ENCODE data around the gene UGT3A1. TPM values are rescaled to one million over a fixed set of nuclear protein-coding genes. Genes with fewer than 3 reads are reported as not detected.
"Not testable (repeated sequence)": the region's sequence is repeated elsewhere in the genome, so short reads cannot be mapped to it uniquely, and the experiment has no call there.

The UGT3A1 gene
- total RNA-seq, 1 experiment from 2014 or later = 1.9 TPM

- DNase-seq = peak in 1 of 2 experiments; percentile 22
- Histone ChIP-seq H3K4me3 (no peak overlapping the region), H3K27me3 (no peaks in the 10 kb centered on the region), H3K27ac (no peak overlapping the region), H3K36me3 (no peaks in the 10 kb centered on the region), H3K9me3 (replicated peaks) (peaks cover 10% of the 10 kb centered on the region; the same call in 1 of the 2 replicates), H3K4me1 (peaks cover under 1% of the 10 kb centered on the region)
These were observed 25.8 kb upstream of the UGT3A1 start for GRCh38 chr5:36017004-36017403.

GRCh38 chr5:36013182-36013581 lies 22.0 kb upstream of the UGT3A1 start:
- H3K4me1 ChIP-seq = no peaks in the 10 kb centered on the region

GRCh38 chr5:36009698-36010097 lies 18.5 kb upstream of the UGT3A1 start:
- Histone ChIP-seq H3K9me3 (replicated peaks) (peaks cover 3% of the 10 kb centered on the region; the same call in 1 of the 2 replicates), H3K27ac (no peak overlapping the region), H3K4me3 (no peak overlapping the region), H3K4me1 (no peaks in the 10 kb centered on the region), H3K27me3 (no peaks in the 10 kb centered on the region), H3K36me3 (no peaks in the 10 kb centered on the region)
- no peak for DNase-seq

More at GRCh38 chr5:36013182-36013581, 22.0 kb upstream of the UGT3A1 start:
- DNase-seq = no peak
- Histone ChIP-seq H3K27ac (no peak overlapping the region), H3K27me3 (no peaks in the 10 kb centered on the region), H3K9me3 (replicated peaks) (peaks cover 3% of the 10 kb centered on the region; the same call in 1 of the 2 replicates), H3K36me3 (no peaks in the 10 kb centered on the region), H3K4me3 (no peak overlapping the region)

GRCh38 chr5:36007366-36007765 lies 16.2 kb upstream of the UGT3A1 start:
- Histone ChIP-seq H3K9me3 (replicated peaks) (peaks cover 3% of the 10 kb centered on the region; the same call in 1 of the 2 replicates), H3K36me3 (no peaks in the 10 kb centered on the region), H3K27me3 (no peaks in the 10 kb centered on the region), H3K4me1 (no peaks in the 10 kb centered on the region), H3K27ac (no peak overlapping the region), H3K4me3 (no peak overlapping the region)
- no peak for DNase-seq

- Histone ChIP-seq H3K27ac (no peak overlapping the region), H3K27me3 (no peaks in the 10 kb centered on the region), H3K4me1 (no peaks in the 10 kb centered on the region), H3K4me3 (no peak overlapping the region), H3K36me3 (no peaks in the 10 kb centered on the region), H3K9me3 (replicated peaks) (0 out of 2 replicates have a peak, but pooled peaks cover 3% of the 10 kb centered on the region)
- DNase-seq = no peak
These were observed 15.0 kb upstream of the UGT3A1 start for GRCh38 chr5:36006163-36006562.

- H3K36me3 ChIP-seq = no peaks in the 10 kb centered on the region
- H3K27ac ChIP-seq = no peak overlapping the region
- no peak overlapping the region for H3K4me3 ChIP-seq
- no peaks in the 10 kb centered on the region for H3K27me3 ChIP-seq
- no peak for DNase-seq
- H3K9me3 ChIP-seq (replicated peaks) = no peaks in the 10 kb centered on the region
- no peaks in the 10 kb centered on the region for H3K4me1 ChIP-seq
These were observed 9.8 kb upstream of the UGT3A1 start for GRCh38 chr5:36001032-36001431.

- H3K36me3 ChIP-seq = no peaks in the 10 kb centered on the region
- H3K9me3 ChIP-seq (replicated peaks) = no peaks in the 10 kb centered on the region
- H3K27ac ChIP-seq = no peak overlapping the region
- no peak for DNase-seq
- no peak overlapping the region for H3K4me3 ChIP-seq
- no peaks in the 10 kb centered on the region for H3K27me3 ChIP-seq
- no peaks in the 10 kb centered on the region for H3K4me1 ChIP-seq
These were observed 8.4 kb upstream of the UGT3A1 start for GRCh38 chr5:35999547-35999946.

- Histone ChIP-seq H3K9me3 (replicated peaks) (no peaks in the 10 kb centered on the region), H3K27me3 (no peaks in the 10 kb centered on the region), H3K4me3 (no peak overlapping the region), H3K4me1 (peaks cover 8% of the 10 kb centered on the region; the same call in 1 of the 2 replicates), H3K27ac (no peak overlapping the region), H3K36me3 (no peaks in the 10 kb centered on the region)
- DNase-seq = no peak
These were observed 4.9 kb upstream of the UGT3A1 start for GRCh38 chr5:35996076-35996475.

- Histone ChIP-seq H3K27me3 (no peaks in the 10 kb centered on the region), H3K9me3 (replicated peaks) (0 out of 2 replicates have a peak, but pooled peaks cover 4% of the 10 kb centered on the region), H3K36me3 (no peaks in the 10 kb centered on the region), H3K4me3 (peak overlapping the region; percentile 34), H3K27ac (no peak overlapping the region), H3K4me1 (peaks cover 8% of the 10 kb centered on the region; the same call in 1 of the 2 replicates)
- peak in 1 of 2 experiments; percentile 4 for DNase-seq
These were observed 670 bp downstream of the UGT3A1 start for GRCh38 chr5:35990520-35990919.

- H3K9me3 ChIP-seq (replicated peaks) = 0 out of 2 replicates have a peak, but pooled peaks cover 4% of the 10 kb centered on the region
- no peaks in the 10 kb centered on the region for H3K27me3 ChIP-seq
- H3K4me3 ChIP-seq = no peak overlapping the region
- H3K27ac ChIP-seq = no peak overlapping the region
- peaks cover 8% of the 10 kb centered on the region; the same call in 1 of the 2 replicates for H3K4me1 ChIP-seq
- no peak for DNase-seq
- H3K36me3 ChIP-seq = no peaks in the 10 kb centered on the region
These were observed 2.7 kb downstream of the UGT3A1 start for GRCh38 chr5:35988529-35988928.

GRCh38 chr5:35987776-35988175 lies 3.4 kb downstream of the UGT3A1 start:
- H3K4me1 ChIP-seq = peaks cover 8% of the 10 kb centered on the region; the same call in 1 of the 2 replicates
- H3K27me3 ChIP-seq = no peaks in the 10 kb centered on the region
- H3K27ac ChIP-seq = no peak overlapping the region
- H3K4me3 ChIP-seq = no peak overlapping the region
- no peak for DNase-seq
- H3K9me3 ChIP-seq (replicated peaks) = 0 out of 2 replicates have a peak, but pooled peaks cover 4% of the 10 kb centered on the region
- no peaks in the 10 kb centered on the region for H3K36me3 ChIP-seq

GRCh38 chr5:35979715-35980114 lies 11.5 kb downstream of the UGT3A1 start:
- H3K4me3 ChIP-seq = no peak overlapping the region
- H3K9me3 ChIP-seq (replicated peaks) = 0 out of 2 replicates have a peak, but pooled peaks cover 3% of the 10 kb centered on the region
- DNase-seq = no peak
- no peak overlapping the region for H3K27ac ChIP-seq
- no peaks in the 10 kb centered on the region for H3K27me3 ChIP-seq
- H3K4me1 ChIP-seq = no peaks in the 10 kb centered on the region
- no peaks in the 10 kb centered on the region for H3K36me3 ChIP-seq

GRCh38 chr5:35976859-35977258 lies 14.3 kb downstream of the UGT3A1 start:
- not testable (repeated sequence) for H3K27ac ChIP-seq; DNase-seq; H3K9me3 ChIP-seq (replicated peaks); H3K4me3 ChIP-seq; H3K4me1 ChIP-seq; H3K27me3 ChIP-seq; H3K36me3 ChIP-seq

GRCh38 chr5:35974570-35974969 lies 16.6 kb downstream of the UGT3A1 start:
- H3K4me1 ChIP-seq = no peaks in the 10 kb centered on the region
- no peaks in the 10 kb centered on the region for H3K27me3 ChIP-seq
- 0 out of 2 replicates have a peak, but pooled peaks cover 3% of the 10 kb centered on the region for H3K9me3 ChIP-seq (replicated peaks)
- H3K4me3 ChIP-seq = no peak overlapping the region
- no peak overlapping the region for H3K27ac ChIP-seq
- no peaks in the 10 kb centered on the region for H3K36me3 ChIP-seq
- DNase-seq = no peak

GRCh38 chr5:35971878-35972210 lies 19.3 kb downstream of the UGT3A1 start:
- Histone ChIP-seq H3K4me3 (no peak overlapping the region), H3K4me1 (no peaks in the 10 kb centered on the region), H3K9me3 (replicated peaks) (no peaks in the 10 kb centered on the region), H3K27ac (no peak overlapping the region), H3K27me3 (no peaks in the 10 kb centered on the region), H3K36me3 (no peaks in the 10 kb centered on the region)
- DNase-seq = no peak

GRCh38 chr5:35971186-35971877 lies 19.9 kb downstream of the UGT3A1 start:
- H3K27ac ChIP-seq = no peak overlapping the region
- no peaks in the 10 kb centered on the region for H3K27me3 ChIP-seq
- H3K9me3 ChIP-seq (replicated peaks) = no peaks in the 10 kb centered on the region
- H3K4me3 ChIP-seq = no peak overlapping the region
- H3K36me3 ChIP-seq = no peaks in the 10 kb centered on the region
- no peak for DNase-seq
- H3K4me1 ChIP-seq = no peaks in the 10 kb centered on the region

Measured in SJCRH30 (cell line).